ENCODE measurements around the gene ATP13A3.

DNA sequence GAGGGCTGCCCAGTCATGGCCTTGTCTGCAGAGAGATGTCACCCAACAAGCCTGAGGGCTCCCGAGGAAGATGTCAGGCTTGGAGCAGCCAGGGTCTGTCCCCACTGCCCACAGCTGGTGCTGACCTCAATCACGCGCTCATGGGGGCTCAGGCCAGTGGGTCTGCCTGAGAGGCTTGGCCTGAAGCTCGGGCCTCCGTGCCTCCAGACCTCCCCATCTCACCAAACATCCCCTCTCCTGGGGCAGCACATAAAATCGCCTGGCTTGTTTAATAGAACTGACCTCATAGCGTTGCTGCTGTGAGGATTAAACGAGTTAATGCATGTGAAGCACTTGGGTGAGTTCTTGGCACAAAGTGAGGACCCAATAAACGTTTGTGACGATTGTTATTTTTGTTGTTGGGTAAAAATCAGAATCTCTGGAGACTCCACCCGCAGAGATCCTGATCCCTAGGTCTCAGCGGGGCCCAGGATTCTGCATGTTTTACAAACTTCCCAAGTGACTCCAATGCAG, 120.8 kb downstream of the ATP13A3 start:
- TF ChIP-seq, protein P1, sequence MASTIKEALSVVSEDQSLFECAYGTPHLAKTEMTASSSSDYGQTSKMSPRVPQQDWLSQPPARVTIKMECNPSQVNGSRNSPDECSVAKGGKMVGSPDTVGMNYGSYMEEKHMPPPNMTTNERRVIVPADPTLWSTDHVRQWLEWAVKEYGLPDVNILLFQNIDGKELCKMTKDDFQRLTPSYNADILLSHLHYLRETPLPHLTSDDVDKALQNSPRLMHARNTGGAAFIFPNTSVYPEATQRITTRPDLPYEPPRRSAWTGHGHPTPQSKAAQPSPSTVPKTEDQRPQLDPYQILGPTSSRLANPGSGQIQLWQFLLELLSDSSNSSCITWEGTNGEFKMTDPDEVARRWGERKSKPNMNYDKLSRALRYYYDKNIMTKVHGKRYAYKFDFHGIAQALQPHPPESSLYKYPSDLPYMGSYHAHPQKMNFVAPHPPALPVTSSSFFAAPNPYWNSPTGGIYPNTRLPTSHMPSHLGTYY (CRISPR knock-in tag; IDR thresholded peaks at IDR 0.05) = no peak
- TF ChIP-seq, protein P2, sequence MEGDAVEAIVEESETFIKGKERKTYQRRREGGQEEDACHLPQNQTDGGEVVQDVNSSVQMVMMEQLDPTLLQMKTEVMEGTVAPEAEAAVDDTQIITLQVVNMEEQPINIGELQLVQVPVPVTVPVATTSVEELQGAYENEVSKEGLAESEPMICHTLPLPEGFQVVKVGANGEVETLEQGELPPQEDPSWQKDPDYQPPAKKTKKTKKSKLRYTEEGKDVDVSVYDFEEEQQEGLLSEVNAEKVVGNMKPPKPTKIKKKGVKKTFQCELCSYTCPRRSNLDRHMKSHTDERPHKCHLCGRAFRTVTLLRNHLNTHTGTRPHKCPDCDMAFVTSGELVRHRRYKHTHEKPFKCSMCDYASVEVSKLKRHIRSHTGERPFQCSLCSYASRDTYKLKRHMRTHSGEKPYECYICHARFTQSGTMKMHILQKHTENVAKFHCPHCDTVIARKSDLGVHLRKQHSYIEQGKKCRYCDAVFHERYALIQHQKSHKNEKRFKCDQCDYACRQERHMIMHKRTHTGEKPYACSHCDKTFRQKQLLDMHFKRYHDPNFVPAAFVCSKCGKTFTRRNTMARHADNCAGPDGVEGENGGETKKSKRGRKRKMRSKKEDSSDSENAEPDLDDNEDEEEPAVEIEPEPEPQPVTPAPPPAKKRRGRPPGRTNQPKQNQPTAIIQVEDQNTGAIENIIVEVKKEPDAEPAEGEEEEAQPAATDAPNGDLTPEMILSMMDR (IDR thresholded peaks at IDR 0.05) = no peak
- TF ChIP-seq NR1H2 (CRISPR knock-in tag; IDR thresholded peaks at IDR 0.05) = no peak
- no peak for TF ChIP-seq ZBTB21 (CRISPR knock-in tag; IDR thresholded peaks at IDR 0.05; ENCODE audit: borderline replicate concordance)
- TF ChIP-seq SP1 (CRISPR knock-in tag; conservative IDR thresholded peaks at IDR 0.05) = no peak
- no peak for TF ChIP-seq JUN (CRISPR knock-in tag; IDR thresholded peaks at IDR 0.05)
- no peak for TF ChIP-seq NFYB (CRISPR knock-in tag; conservative IDR thresholded peaks at IDR 0.05; ENCODE audit: low read depth)
- TF ChIP-seq, protein P3, sequence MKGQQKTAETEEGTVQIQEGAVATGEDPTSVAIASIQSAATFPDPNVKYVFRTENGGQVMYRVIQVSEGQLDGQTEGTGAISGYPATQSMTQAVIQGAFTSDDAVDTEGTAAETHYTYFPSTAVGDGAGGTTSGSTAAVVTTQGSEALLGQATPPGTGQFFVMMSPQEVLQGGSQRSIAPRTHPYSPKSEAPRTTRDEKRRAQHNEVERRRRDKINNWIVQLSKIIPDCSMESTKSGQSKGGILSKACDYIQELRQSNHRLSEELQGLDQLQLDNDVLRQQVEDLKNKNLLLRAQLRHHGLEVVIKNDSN (CRISPR knock-in tag; IDR thresholded peaks at IDR 0.05) = no peak
- TF ChIP-seq GRHL2 (CRISPR knock-in tag; IDR thresholded peaks at IDR 0.05; ENCODE audit: insufficient replicate concordance, severe bottlenecking) = no peak
- TF ChIP-seq, protein P4, sequence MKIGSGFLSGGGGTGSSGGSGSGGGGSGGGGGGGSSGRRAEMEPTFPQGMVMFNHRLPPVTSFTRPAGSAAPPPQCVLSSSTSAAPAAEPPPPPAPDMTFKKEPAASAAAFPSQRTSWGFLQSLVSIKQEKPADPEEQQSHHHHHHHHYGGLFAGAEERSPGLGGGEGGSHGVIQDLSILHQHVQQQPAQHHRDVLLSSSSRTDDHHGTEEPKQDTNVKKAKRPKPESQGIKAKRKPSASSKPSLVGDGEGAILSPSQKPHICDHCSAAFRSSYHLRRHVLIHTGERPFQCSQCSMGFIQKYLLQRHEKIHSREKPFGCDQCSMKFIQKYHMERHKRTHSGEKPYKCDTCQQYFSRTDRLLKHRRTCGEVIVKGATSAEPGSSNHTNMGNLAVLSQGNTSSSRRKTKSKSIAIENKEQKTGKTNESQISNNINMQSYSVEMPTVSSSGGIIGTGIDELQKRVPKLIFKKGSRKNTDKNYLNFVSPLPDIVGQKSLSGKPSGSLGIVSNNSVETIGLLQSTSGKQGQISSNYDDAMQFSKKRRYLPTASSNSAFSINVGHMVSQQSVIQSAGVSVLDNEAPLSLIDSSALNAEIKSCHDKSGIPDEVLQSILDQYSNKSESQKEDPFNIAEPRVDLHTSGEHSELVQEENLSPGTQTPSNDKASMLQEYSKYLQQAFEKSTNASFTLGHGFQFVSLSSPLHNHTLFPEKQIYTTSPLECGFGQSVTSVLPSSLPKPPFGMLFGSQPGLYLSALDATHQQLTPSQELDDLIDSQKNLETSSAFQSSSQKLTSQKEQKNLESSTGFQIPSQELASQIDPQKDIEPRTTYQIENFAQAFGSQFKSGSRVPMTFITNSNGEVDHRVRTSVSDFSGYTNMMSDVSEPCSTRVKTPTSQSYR (CRISPR knock-in tag; IDR thresholded peaks at IDR 0.05) = no peak
- no peak for TF ChIP-seq CREB1 (CRISPR knock-in tag; IDR thresholded peaks at IDR 0.05)

Data from WTC11 (cell line).